Measurements from ENCODE around the gene ATP9A.

The ATP9A gene

DNA sequence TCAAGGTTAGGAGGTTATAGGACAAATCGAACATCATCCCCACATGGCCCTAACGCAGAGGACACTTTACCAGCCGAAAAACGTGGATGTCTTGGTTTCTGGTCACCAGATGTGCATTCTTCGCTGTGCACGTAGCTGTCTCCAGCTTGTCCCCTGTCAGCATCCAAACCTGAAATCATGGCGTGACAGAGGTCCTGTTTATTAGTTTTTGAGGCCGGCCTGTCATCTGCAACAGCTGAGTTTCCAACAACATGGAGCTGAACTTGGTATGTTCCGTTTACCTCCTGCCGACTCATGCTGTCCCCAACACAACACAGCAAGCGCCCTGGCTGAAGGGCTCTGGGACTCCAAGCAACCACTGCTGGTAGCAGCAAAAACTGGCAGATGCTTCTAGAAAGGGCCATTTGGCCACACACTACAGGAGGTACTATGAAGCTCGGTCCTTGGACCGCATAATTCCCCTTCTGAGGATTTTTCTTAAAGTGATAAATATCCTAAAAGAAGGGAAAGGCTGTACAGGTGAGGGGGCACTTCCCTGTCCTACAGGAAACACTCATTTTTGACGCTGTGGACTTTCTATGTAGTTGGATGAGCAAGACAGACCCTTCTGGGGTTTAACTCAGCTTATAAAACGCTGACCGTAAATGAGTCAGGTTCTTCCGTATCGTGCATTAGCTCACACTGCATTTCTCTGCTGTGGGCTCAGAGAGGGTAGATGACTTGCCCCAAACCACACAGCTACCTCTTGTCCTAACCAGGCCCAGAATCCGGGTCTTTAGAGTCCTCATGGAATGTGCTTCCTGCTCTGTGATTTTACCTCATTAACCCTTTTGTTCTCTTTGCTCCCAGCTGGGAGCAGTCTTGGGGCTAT, 146.0 kb downstream of the ATP9A start:
- Histone ChIP-seq H3K27me3 (ENCODE audit: insufficient read depth, poor library complexity, severe bottlenecking) (peaks cover 8% of the 10 kb centered on the region), H3K27ac (replicated peaks) (no peak overlapping the region), H3K4me3 (replicated peaks; ENCODE audit: insufficient read depth, low read length) (no peak overlapping the region)
- TF ChIP-seq, protein P1, sequence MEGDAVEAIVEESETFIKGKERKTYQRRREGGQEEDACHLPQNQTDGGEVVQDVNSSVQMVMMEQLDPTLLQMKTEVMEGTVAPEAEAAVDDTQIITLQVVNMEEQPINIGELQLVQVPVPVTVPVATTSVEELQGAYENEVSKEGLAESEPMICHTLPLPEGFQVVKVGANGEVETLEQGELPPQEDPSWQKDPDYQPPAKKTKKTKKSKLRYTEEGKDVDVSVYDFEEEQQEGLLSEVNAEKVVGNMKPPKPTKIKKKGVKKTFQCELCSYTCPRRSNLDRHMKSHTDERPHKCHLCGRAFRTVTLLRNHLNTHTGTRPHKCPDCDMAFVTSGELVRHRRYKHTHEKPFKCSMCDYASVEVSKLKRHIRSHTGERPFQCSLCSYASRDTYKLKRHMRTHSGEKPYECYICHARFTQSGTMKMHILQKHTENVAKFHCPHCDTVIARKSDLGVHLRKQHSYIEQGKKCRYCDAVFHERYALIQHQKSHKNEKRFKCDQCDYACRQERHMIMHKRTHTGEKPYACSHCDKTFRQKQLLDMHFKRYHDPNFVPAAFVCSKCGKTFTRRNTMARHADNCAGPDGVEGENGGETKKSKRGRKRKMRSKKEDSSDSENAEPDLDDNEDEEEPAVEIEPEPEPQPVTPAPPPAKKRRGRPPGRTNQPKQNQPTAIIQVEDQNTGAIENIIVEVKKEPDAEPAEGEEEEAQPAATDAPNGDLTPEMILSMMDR (IDR thresholded peaks at IDR 0.05; ENCODE audit: insufficient read depth, low read length), result no peak
- TF ChIP-seq GABPA (IDR thresholded peaks at IDR 0.05; ENCODE audit: low read depth) (no peak), POLR2AphosphoS5 (IDR thresholded peaks at IDR 0.05; ENCODE audit: low read depth) (no peak), SPI1 (IDR thresholded peaks at IDR 0.05; ENCODE audit: borderline replicate concordance, low read depth) (no peak)
- TF ChIP-seq, protein P2, sequence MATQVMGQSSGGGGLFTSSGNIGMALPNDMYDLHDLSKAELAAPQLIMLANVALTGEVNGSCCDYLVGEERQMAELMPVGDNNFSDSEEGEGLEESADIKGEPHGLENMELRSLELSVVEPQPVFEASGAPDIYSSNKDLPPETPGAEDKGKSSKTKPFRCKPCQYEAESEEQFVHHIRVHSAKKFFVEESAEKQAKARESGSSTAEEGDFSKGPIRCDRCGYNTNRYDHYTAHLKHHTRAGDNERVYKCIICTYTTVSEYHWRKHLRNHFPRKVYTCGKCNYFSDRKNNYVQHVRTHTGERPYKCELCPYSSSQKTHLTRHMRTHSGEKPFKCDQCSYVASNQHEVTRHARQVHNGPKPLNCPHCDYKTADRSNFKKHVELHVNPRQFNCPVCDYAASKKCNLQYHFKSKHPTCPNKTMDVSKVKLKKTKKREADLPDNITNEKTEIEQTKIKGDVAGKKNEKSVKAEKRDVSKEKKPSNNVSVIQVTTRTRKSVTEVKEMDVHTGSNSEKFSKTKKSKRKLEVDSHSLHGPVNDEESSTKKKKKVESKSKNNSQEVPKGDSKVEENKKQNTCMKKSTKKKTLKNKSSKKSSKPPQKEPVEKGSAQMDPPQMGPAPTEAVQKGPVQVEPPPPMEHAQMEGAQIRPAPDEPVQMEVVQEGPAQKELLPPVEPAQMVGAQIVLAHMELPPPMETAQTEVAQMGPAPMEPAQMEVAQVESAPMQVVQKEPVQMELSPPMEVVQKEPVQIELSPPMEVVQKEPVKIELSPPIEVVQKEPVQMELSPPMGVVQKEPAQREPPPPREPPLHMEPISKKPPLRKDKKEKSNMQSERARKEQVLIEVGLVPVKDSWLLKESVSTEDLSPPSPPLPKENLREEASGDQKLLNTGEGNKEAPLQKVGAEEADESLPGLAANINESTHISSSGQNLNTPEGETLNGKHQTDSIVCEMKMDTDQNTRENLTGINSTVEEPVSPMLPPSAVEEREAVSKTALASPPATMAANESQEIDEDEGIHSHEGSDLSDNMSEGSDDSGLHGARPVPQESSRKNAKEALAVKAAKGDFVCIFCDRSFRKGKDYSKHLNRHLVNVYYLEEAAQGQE (IDR thresholded peaks at IDR 0.05; ENCODE audit: insufficient replicate concordance, low read depth), result no peak
- no peak for DNase-seq (ENCODE audit: low read depth in 1 of 2, low spot score in 1 of 2)

DNA sequence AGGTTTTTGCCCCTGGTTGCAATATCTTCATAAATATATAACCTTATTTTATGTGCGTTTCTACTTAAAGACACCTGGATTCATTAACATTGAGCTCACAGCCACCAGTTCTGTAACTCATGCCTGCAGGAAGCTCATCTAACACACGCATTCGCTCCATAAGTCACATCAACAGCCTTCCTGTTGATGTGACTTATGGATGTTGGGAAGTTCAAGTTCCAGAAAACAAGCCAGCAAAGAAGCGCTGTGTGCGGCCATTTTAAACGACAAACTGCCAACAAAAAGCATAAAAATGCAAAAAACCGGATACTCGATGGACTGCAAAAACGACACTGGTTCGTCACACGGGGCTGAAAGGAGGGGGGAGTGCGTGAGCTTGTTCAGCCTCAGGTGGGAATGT, 147.8 kb downstream of the ATP9A start:
- TF ChIP-seq POLR2AphosphoS5 (IDR thresholded peaks at IDR 0.05; ENCODE audit: low read depth), result no peak
- Histone ChIP-seq H3K4me3 (replicated peaks; ENCODE audit: insufficient read depth, low read length) (no peak overlapping the region), H3K27ac (replicated peaks) (no peak overlapping the region), H3K27me3 (ENCODE audit: insufficient read depth, poor library complexity, severe bottlenecking) (peaks cover 8% of the 10 kb centered on the region)
- no peak for DNase-seq (ENCODE audit: low read depth in 1 of 2, low spot score in 1 of 2)

DNA sequence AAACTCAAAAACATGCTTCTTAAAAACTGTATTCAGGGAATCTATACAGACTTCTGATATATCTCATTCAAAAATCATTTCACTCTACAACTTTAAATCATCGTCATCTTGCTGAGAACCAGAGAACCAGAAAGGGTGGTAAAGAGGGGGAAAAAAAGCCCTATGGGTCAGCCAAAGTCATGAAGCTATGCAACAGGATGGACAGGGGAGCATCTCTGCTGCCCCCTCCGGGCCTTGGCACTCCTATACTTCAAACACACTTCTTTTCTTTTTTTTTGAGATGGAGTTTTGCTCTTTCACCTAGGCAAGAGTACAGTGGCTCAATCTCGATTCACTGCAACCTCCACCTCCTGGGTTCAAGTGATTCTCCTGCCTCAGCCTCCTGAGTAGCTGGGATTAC, 152.1 kb downstream of the ATP9A start:
- H3K27me3 ChIP-seq (ENCODE audit: insufficient read depth, poor library complexity, severe bottlenecking), result no peaks in the 10 kb centered on the region
- DNase-seq (ENCODE audit: low read depth in 1 of 2, low spot score in 1 of 2), result no peak
- TF ChIP-seq SPI1 (IDR thresholded peaks at IDR 0.05; ENCODE audit: borderline replicate concordance, low read depth) (no peak), GABPA (IDR thresholded peaks at IDR 0.05; ENCODE audit: low read depth) (no peak), POLR2AphosphoS5 (IDR thresholded peaks at IDR 0.05; ENCODE audit: low read depth) (no peak)
- TF ChIP-seq, protein P2 (IDR thresholded peaks at IDR 0.05; ENCODE audit: insufficient replicate concordance, low read depth), result no peak
- TF ChIP-seq, protein P1 (IDR thresholded peaks at IDR 0.05; ENCODE audit: insufficient read depth, low read length), result no peak
- no peak overlapping the region for H3K27ac ChIP-seq (replicated peaks)
- H3K4me3 ChIP-seq (replicated peaks; ENCODE audit: insufficient read depth, low read length), result no peak overlapping the region

DNA sequence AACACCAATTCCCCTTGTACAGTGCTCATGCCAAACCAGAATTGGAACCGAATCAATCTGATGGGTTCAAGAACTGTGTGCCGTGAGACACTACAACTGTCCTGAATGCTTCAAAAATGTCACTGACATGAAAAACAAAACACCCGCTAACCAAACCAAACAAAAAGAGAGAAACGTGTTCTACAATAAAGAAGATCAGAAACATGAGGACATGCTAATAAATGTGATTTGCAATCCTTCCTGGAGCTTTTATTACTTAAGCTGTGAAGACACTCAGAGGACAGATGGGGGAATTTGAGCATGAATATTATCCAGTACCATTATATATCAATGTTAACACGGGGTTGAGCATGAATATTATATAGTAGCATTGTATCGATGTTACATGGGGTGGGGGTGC, 153.5 kb downstream of the ATP9A start:
- Histone ChIP-seq H3K4me3 (replicated peaks; ENCODE audit: insufficient read depth, low read length) (no peak overlapping the region), H3K27me3 (ENCODE audit: insufficient read depth, poor library complexity, severe bottlenecking) (no peaks in the 10 kb centered on the region), H3K27ac (replicated peaks) (no peak overlapping the region)
- no peak for DNase-seq (ENCODE audit: low read depth in 1 of 2, low spot score in 1 of 2)
- TF ChIP-seq, protein P1 (IDR thresholded peaks at IDR 0.05; ENCODE audit: insufficient read depth, low read length), result no peak
- TF ChIP-seq POLR2AphosphoS5 (IDR thresholded peaks at IDR 0.05; ENCODE audit: low read depth), result no peak
- no peak for TF ChIP-seq GABPA (IDR thresholded peaks at IDR 0.05; ENCODE audit: low read depth)
- no peak for TF ChIP-seq SPI1 (IDR thresholded peaks at IDR 0.05; ENCODE audit: borderline replicate concordance, low read depth)
- TF ChIP-seq, protein P2 (IDR thresholded peaks at IDR 0.05; ENCODE audit: insufficient replicate concordance, low read depth), result no peak

Data from HL-60 (cell line).